KMS-11 (cell line): ENCODE results near the gene TPD52L1.
A peak's percentile ranks its signal among the peaks of the same experiment; 100 is the strongest.

Experiments used
- H2AFZ ChIP-seq: fragments of 200-600 bp; sonication (generic); 2 replicates; pipeline ENCODE4 v1.6.1; 2016; ENCODE audit warnings: antibody characterized with exemption, mixed run types, low read depth
- H3K27ac ChIP-seq: fragments of 200-600 bp; sonication (generic); 2 replicates; pipeline ENCODE4 v1.6.1; 2016; ENCODE audit warnings: mild to moderate bottlenecking, mixed run types
- H3K27me3 ChIP-seq: fragments of 200-600 bp; sonication (generic); 2 replicates; pipeline ENCODE4 v1.6.1; 2017; ENCODE audit warnings: mild to moderate bottlenecking, low read depth, mixed run types, moderate library complexity; ENCODE audit not compliant: insufficient read depth
- H3K36me3 ChIP-seq: fragments of 200-600 bp; sonication (generic); 2 replicates; pipeline ENCODE4 v1.6.1; 2017; ENCODE audit warnings: mild to moderate bottlenecking, mixed run types; ENCODE audit not compliant: insufficient read depth
- H3K4me1 ChIP-seq: fragments of 200-600 bp; sonication (generic); 2 replicates; pipeline ENCODE4 v1.6.1; 2016; ENCODE audit warnings: mild to moderate bottlenecking, low read depth, mixed run types; ENCODE audit not compliant: poor library complexity, severe bottlenecking
- H3K4me2 ChIP-seq: fragments of 200-600 bp; sonication (generic); 2 replicates; pipeline ENCODE4 v1.7.0; 2016; ENCODE audit warnings: mild to moderate bottlenecking, mixed run types
- H3K4me3 ChIP-seq: fragments of 200-600 bp; sonication (generic); IDR thresholded peaks from 2 replicates; pipeline ENCODE4 v1.6.1; 2017; ENCODE audit warnings: low read depth, low read length, mixed read lengths; ENCODE audit not compliant: insufficient read depth
- H3K79me2 ChIP-seq: fragments of 200-600 bp; sonication (generic); 2 replicates; pipeline ENCODE4 v1.6.1; 2016; ENCODE audit warnings: low read depth, mixed run types; ENCODE audit not compliant: insufficient read depth
- H3K9ac ChIP-seq: fragments of 200-600 bp; sonication (generic); 2 replicates; pipeline ENCODE4 v1.6.1; 2016; ENCODE audit warnings: mild to moderate bottlenecking, mixed run types
- H4K20me1 ChIP-seq: fragments of 200-600 bp; sonication (generic); 2 replicates; pipeline ENCODE4 v1.6.1; 2016; ENCODE audit warnings: mild to moderate bottlenecking, mixed run types; ENCODE audit not compliant: insufficient read depth
- CTCF ChIP-seq: fragments of 200-600 bp; sonication (generic); conservative IDR thresholded peaks from 2 replicates; pipeline ENCODE4 v1.6.1; 2017; ENCODE audit warnings: low read depth, mild to moderate bottlenecking, antibody characterized with exemption, low read length, moderate library complexity, mixed read lengths

TPD52L1 gene

GRCh38 chr6:125307150-125307838 is 153.7 kb downstream of the TPD52L1 start:
- H2AFZ ChIP-seq, result no peak overlapping the region
- H3K4me1 ChIP-seq, result no peaks in the 10 kb centered on the region
- H4K20me1 ChIP-seq, result no peaks in the 10 kb centered on the region

GRCh38 chr6:125307964-125308615 is 154.5 kb downstream of the TPD52L1 start:
- no peak overlapping the region for H3K9ac ChIP-seq
- no peaks in the 10 kb centered on the region for H4K20me1 ChIP-seq
- H3K4me1 ChIP-seq, result no peaks in the 10 kb centered on the region
- TF ChIP-seq CTCF, result no peak
- no peak overlapping the region for H2AFZ ChIP-seq
- no peak overlapping the region for H3K4me2 ChIP-seq
- no peaks in the 10 kb centered on the region for H3K36me3 ChIP-seq
- H3K79me2 ChIP-seq, result no peaks in the 10 kb centered on the region
- no peak overlapping the region for H3K27ac ChIP-seq
- no peak overlapping the region for H3K4me3 ChIP-seq
- H3K27me3 ChIP-seq, result no peaks in the 10 kb centered on the region

More at GRCh38 chr6:125307150-125307838, 153.7 kb downstream of the TPD52L1 start:
- Histone ChIP-seq H3K79me2 (no peaks in the 10 kb centered on the region), H3K4me2 (no peak overlapping the region), H3K27ac (no peak overlapping the region), H3K36me3 (no peaks in the 10 kb centered on the region), H3K27me3 (no peaks in the 10 kb centered on the region), H3K9ac (no peak overlapping the region), H3K4me3 (no peak overlapping the region)
- no peak for TF ChIP-seq CTCF

- Histone ChIP-seq H3K4me1 (no peaks in the 10 kb centered on the region), H3K4me2 (no peak overlapping the region), H3K27me3 (no peaks in the 10 kb centered on the region), H2AFZ (no peak overlapping the region), H3K36me3 (no peaks in the 10 kb centered on the region), H3K79me2 (no peaks in the 10 kb centered on the region), H4K20me1 (no peaks in the 10 kb centered on the region), H3K27ac (no peak overlapping the region), H3K4me3 (no peak overlapping the region), H3K9ac (no peak overlapping the region)
- TF ChIP-seq CTCF, result peak; percentile 68
Observed at GRCh38 chr6:125310994-125311649, 157.5 kb downstream of the TPD52L1 start.

GRCh38 chr6:125312478-125312877 is 158.9 kb downstream of the TPD52L1 start:
- H3K9ac ChIP-seq, result no peak overlapping the region
- H3K36me3 ChIP-seq, result no peaks in the 10 kb centered on the region
- H3K4me3 ChIP-seq, result no peak overlapping the region
- no peak overlapping the region for H3K4me2 ChIP-seq
- TF ChIP-seq CTCF, result no peak
- no peaks in the 10 kb centered on the region for H4K20me1 ChIP-seq
- no peaks in the 10 kb centered on the region for H3K27me3 ChIP-seq
- no peaks in the 10 kb centered on the region for H3K79me2 ChIP-seq
- no peak overlapping the region for H3K27ac ChIP-seq
- H2AFZ ChIP-seq, result no peak overlapping the region
- no peaks in the 10 kb centered on the region for H3K4me1 ChIP-seq
